Adipocyte (in vitro differentiated cells): Measurements from ENCODE around the gene HOXA6.
A peak's percentile ranks its signal among the peaks of the same experiment; 100 is the strongest.

Experiments
- DNase-seq: peaks from one replicate; pipeline ENCODE4 v3.0.0-alpha.2; 2015; ENCODE audit warnings: low read depth
- H3K27me3 ChIP-seq: replicated peaks from 2 replicates; pipeline ENCODE4 v1.7.0; 2013; ENCODE audit warnings: mild to moderate bottlenecking, low read length, moderate library complexity; ENCODE audit not compliant: control insufficient read depth, insufficient read depth
- H3K36me3 ChIP-seq: 2 replicates; pipeline ENCODE4 v1.7.0; 2013; ENCODE audit warnings: low read length, mild to moderate bottlenecking, moderate library complexity; ENCODE audit not compliant: control insufficient read depth, insufficient read depth, severe bottlenecking
- H3K4me1 ChIP-seq: 2 replicates; pipeline ENCODE4 v1.7.0; 2013; ENCODE audit warnings: mild to moderate bottlenecking, low read length, moderate library complexity; ENCODE audit not compliant: control insufficient read depth, insufficient read depth
- H3K4me3 ChIP-seq: 2 replicates; pipeline ENCODE4 v1.7.0; 2013; ENCODE audit warnings: mild to moderate bottlenecking, low read length, moderate library complexity
- H3K9ac ChIP-seq: 2 replicates; pipeline ENCODE4 v1.7.0; 2013; ENCODE audit warnings: mild to moderate bottlenecking, low read length, moderate library complexity
- H3K9me3 ChIP-seq: 2 replicates; pipeline ENCODE4 v1.7.0; 2013; ENCODE audit warnings: mild to moderate bottlenecking, low read length, moderate library complexity; ENCODE audit not compliant: control insufficient read depth

The HOXA6 gene

DNA sequence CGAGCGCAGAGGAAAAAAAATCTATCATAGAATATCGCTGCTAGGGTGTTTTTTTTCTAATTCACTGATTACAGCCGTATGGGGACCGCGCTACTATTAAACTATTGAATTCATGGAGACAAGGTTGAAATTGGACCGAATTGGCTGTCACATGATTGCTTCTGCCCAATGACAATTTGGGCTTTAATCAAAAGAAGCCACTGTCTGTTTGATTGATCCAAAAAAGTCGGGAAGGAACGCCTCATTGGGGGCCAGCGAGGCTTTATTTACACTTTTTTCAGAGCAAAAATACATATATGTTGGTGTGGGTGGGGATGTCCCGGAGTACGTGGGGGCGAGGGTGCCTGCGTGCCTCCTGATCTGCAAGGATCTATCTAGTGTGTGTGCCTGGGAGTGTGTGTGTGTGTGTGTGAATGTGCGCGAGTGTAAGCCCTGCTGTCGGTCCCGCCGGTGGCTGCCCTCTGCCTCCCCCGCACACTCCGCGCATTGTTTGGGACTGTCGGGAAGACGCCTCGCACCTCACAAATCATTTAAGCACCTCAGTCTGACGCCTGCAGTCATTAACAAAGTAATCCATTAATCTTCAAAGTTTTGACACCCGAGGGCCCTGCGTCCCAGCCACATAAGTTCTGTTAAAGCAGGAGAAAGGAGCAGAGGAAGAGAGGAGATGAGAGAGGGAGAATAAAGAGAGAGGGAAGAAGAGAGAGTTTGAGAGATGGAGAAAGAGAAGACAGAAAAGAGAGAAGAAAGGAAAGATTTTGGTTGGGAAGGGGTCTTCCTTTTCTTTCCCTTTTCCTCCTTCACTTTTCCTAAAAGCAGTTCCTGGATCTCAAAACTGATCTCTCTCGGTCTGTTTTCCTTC is 44.8 kb downstream of the HOXA6 start, which contains the start of gene HOXA2:
HOXA2 (minus strand) TSS at position 103 of the 862 bp plus-strand sequence. CDS start 183 bp downstream, outside the sequence.
- H3K4me3 ChIP-seq = peak within 1 kb of the TSS; percentile 66
- no peaks in the 10 kb centered on the region for H3K9me3 ChIP-seq
- peaks cover 63% of the 10 kb centered on the region for H3K4me1 ChIP-seq
- no peak for DNase-seq
- H3K27me3 ChIP-seq = no peaks in the 10 kb centered on the region
- H3K9ac ChIP-seq = peak within 1 kb of the TSS; percentile 60
- no peaks in the 10 kb centered on the region for H3K36me3 ChIP-seq

- Histone ChIP-seq H3K9me3 (no peaks in the 10 kb centered on the region), H3K36me3 (no peaks in the 10 kb centered on the region), H3K9ac (peak overlapping the region; percentile 60), H3K4me3 (peak overlapping the region; percentile 66), H3K4me1 (peaks cover 66% of the 10 kb centered on the region), H3K27me3 (no peaks in the 10 kb centered on the region)
- no peak for DNase-seq
Measured at GRCh38 chr7:27101957-27102580, 45.5 kb downstream of the HOXA6 start.

DNA sequence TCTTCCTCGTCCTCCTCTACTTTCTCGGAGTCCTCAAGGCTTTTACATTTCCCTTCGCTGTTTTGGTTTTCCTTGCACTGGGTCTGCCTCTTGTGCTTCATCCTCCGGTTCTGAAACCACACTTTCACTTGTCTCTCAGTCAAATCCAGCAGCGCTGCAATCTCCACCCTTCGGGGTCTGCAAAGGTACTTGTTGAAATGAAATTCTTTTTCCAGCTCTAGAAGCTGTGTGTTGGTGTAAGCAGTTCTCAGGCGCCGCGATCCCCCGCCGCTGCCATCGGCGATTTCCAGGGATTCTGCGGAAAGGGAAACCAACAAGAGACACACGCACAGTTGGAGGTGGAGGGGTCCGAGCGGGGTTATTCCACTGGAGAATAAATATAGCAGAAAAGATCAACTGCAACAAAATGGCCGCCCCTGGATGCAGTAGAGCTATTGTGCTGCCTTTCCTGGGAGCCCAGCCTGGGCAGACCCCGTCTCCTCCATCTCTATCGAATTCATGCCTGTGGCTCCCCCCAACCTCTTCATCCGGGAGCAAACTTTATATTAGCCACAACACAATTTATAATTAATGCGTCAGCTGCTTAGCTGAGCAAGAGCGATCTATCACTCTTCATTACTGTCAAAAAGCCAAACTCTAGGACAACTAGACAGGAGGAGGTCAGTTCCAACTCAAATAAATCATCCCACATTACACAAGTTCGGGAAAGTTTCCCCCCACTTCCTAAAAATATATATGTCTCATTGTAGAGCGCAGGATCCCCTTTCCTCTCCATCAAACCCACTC is 46.2 kb downstream of the HOXA6 start:
- Histone ChIP-seq H3K27me3 (no peaks in the 10 kb centered on the region), H3K4me3 (peak overlapping the region; percentile 66), H3K9ac (peak overlapping the region; percentile 60), H3K4me1 (peaks cover 66% of the 10 kb centered on the region), H3K36me3 (no peaks in the 10 kb centered on the region), H3K9me3 (no peaks in the 10 kb centered on the region)
- no peak for DNase-seq

- H3K36me3 ChIP-seq = no peaks in the 10 kb centered on the region
- peak overlapping the region; percentile 66 for H3K4me3 ChIP-seq
- no peaks in the 10 kb centered on the region for H3K9me3 ChIP-seq
- H3K27me3 ChIP-seq = no peaks in the 10 kb centered on the region
- peaks cover 59% of the 10 kb centered on the region for H3K4me1 ChIP-seq
- no peak for DNase-seq
- H3K9ac ChIP-seq = peak overlapping the region; percentile 60
Measured at GRCh38 chr7:27100694-27101170, 46.8 kb downstream of the HOXA6 start.

- H3K36me3 ChIP-seq = no peaks in the 10 kb centered on the region
- H3K9me3 ChIP-seq = no peaks in the 10 kb centered on the region
- peaks cover 56% of the 10 kb centered on the region for H3K4me1 ChIP-seq
- peak overlapping the region; percentile 97 for H3K9ac ChIP-seq
- H3K27me3 ChIP-seq = no peaks in the 10 kb centered on the region
- peak overlapping the region; percentile 94 for H3K4me3 ChIP-seq
- DNase-seq = no peak
Measured at GRCh38 chr7:27099453-27100370, 47.9 kb downstream of the HOXA6 start.

DNA sequence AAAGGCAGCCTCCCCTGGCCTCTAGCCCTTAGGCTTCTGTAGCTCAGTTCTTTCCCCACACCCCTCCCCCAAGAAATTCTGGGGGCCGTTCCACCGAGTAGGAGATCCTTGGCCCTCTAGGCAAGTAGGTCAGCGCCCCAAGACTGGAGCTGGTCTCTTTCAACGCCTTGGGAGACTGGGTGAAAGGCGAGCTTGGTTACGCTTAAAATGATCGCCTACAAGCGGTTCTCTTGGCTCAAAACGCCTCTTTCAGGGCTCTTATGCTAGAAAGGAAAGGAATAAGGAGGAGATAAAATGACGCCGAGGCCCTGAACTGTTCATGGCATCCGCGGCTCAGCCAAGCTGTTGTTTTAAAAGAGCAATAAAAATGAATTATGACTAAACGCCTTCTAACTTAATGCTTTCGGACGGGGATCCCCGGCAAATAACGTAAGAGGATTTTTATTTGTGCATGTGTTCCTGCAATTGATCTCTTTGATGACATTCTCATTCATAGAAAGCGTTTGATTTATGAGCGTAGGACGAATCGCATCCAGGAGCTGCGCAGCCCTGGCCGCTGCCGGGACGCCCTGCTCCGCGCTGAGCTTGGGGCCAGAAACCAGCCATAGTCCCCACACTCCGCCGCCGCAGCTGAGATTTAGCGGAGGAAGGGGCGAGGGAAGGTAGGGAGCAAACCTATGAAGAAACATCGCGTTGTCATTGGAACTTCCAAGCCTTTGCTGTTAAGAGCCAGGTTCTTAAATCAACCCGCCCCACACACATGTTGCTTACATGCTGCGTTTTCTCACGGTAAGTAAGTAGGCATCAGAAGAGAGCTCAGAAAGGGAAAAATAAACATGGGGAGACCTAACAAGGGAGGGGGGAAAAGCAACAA is 48.8 kb downstream of the HOXA6 start:
- Histone ChIP-seq H3K9ac (peak overlapping the region; percentile 97), H3K4me1 (peaks cover 54% of the 10 kb centered on the region), H3K27me3 (no peaks in the 10 kb centered on the region), H3K9me3 (no peaks in the 10 kb centered on the region), H3K36me3 (no peaks in the 10 kb centered on the region), H3K4me3 (peak overlapping the region; percentile 94)
- no peak for DNase-seq

DNA sequence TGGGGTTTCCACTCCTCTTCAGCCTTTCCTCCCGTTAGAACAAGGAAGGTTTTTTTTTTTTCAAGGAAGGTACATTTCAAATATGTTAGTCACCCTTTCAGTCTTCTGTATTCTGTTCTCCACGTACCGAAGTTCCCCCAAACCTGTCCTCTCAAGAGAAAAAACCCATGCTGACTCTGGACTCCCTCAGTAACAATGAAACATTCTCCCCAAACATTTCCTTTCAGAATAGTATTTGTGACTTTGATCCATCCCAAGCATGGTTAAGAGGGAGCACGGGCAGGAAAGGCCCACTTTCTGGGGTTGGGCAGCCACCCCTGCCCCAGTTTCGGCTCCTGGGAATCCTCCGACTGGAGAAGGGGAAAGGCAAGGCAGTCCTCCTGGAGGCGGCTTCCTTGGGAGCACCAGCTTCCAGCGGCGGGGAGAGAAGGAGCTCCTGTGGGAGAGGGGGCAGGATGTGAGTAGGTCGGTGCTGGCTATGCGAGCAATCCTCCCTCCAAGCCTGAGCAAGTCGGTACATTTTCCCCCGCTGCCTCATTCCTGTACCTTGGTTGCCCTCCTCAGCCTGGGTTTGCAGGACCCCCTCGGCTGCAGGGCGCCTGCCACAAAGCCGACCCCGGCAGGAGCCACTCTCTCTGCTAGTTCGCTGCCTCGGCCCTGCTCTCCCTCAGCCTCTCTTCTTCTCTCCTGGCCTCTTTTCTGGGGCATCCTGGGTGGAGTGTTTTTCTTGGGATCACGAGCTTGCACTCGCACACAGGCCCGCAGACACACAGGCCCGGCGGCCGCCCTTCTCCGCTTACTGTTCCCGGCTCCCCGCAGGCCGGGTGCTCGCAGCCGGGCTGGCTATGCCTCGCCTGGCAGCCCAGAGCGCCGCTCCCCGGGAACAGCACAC is 49.6 kb downstream of the HOXA6 start:
- Histone ChIP-seq H3K4me3 (peak overlapping the region; percentile 94), H3K9ac (peak overlapping the region; percentile 97), H3K27me3 (no peaks in the 10 kb centered on the region), H3K9me3 (no peaks in the 10 kb centered on the region), H3K36me3 (no peaks in the 10 kb centered on the region), H3K4me1 (peaks cover 51% of the 10 kb centered on the region)
- DNase-seq = no peak

- Histone ChIP-seq H3K4me1 (peaks cover 51% of the 10 kb centered on the region), H3K36me3 (no peaks in the 10 kb centered on the region), H3K9me3 (no peaks in the 10 kb centered on the region), H3K9ac (peak overlapping the region; percentile 97), H3K27me3 (no peaks in the 10 kb centered on the region), H3K4me3 (peak overlapping the region; percentile 94)
- no peak for DNase-seq
Measured at GRCh38 chr7:27096768-27097514, 50.6 kb downstream of the HOXA6 start.
